ENCODE measurements around the gene STRIT1.

Gene STRIT1

GRCh38 chr3:155254445-155254844 lies 39.0 kb downstream of the STRIT1 start:
- H3K9me3 ChIP-seq (ENCODE audit: insufficient read depth, low read length, severe bottlenecking), result no peaks in the 10 kb centered on the region
- H2AFZ ChIP-seq (ENCODE audit: low read depth, low read length), result no peak overlapping the region
- H3K36me3 ChIP-seq (ENCODE audit: insufficient read depth, low read length), result no peaks in the 10 kb centered on the region
- no peaks in the 10 kb centered on the region for H4K20me1 ChIP-seq (ENCODE audit: insufficient read depth, low read length)
- no peaks in the 10 kb centered on the region for H3K4me1 ChIP-seq (ENCODE audit: insufficient read depth, low read length)
- H3K4me3 ChIP-seq (ENCODE audit: low read depth in 1 of 2, low read length in 2 of 2), result no peak overlapping the region
- DNase-seq (no peak), ATAC-seq (ENCODE audit: insufficient read depth, low read depth) (no peak)
- no peak overlapping the region for H3K4me2 ChIP-seq (ENCODE audit: insufficient read depth, low read length)
- TF ChIP-seq CTCF (IDR thresholded peaks at IDR 0.05; ENCODE audit: borderline replicate concordance, extremely low read depth, low read length, poor library complexity, severe bottlenecking), result no peak
- H3K27me3 ChIP-seq (ENCODE audit: insufficient read depth, low read length, poor library complexity), result no peaks in the 10 kb centered on the region
- H3K79me2 ChIP-seq (ENCODE audit: insufficient read depth, low read length), result no peaks in the 10 kb centered on the region
- H3K27ac ChIP-seq (ENCODE audit: low read length), result no peak overlapping the region
- no peak overlapping the region for H3K9ac ChIP-seq (ENCODE audit: low read depth, low read length)

- DNase-seq (no peak), ATAC-seq (ENCODE audit: insufficient read depth, low read depth) (no peak)
- no peak for TF ChIP-seq CTCF (IDR thresholded peaks at IDR 0.05; ENCODE audit: borderline replicate concordance, extremely low read depth, low read length, poor library complexity, severe bottlenecking)
- no peak for TF ChIP-seq EZH2 (IDR thresholded peaks at IDR 0.05; ENCODE audit: borderline replicate concordance, low read depth, low read length, severe bottlenecking)
- Histone ChIP-seq H3K27ac (ENCODE audit: low read length) (no peak overlapping the region), H3K4me1 (ENCODE audit: insufficient read depth, low read length) (no peaks in the 10 kb centered on the region), H3K36me3 (ENCODE audit: insufficient read depth, low read length) (no peaks in the 10 kb centered on the region), H3K27me3 (ENCODE audit: insufficient read depth, low read length, poor library complexity) (no peaks in the 10 kb centered on the region), H2AFZ (ENCODE audit: low read depth, low read length) (no peak overlapping the region), H3K79me2 (ENCODE audit: insufficient read depth, low read length) (no peaks in the 10 kb centered on the region), H3K9me3 (ENCODE audit: insufficient read depth, low read length, severe bottlenecking) (peaks cover 2% of the 10 kb centered on the region), H3K4me3 (ENCODE audit: low read depth in 1 of 2, low read length in 2 of 2) (no peak overlapping the region), H4K20me1 (ENCODE audit: insufficient read depth, low read length) (no peaks in the 10 kb centered on the region), H3K9ac (ENCODE audit: low read depth, low read length) (no peak overlapping the region), H3K4me2 (ENCODE audit: insufficient read depth, low read length) (no peak overlapping the region)
Measured at GRCh38 chr3:155252535-155252934, 40.9 kb downstream of the STRIT1 start.

GRCh38 chr3:155252021-155252420 lies 41.5 kb downstream of the STRIT1 start:
- TF ChIP-seq EZH2 (IDR thresholded peaks at IDR 0.05; ENCODE audit: borderline replicate concordance, low read depth, low read length, severe bottlenecking) (no peak), CTCF (IDR thresholded peaks at IDR 0.05; ENCODE audit: borderline replicate concordance, extremely low read depth, low read length, poor library complexity, severe bottlenecking) (no peak)
- Histone ChIP-seq H3K4me1 (ENCODE audit: insufficient read depth, low read length) (no peaks in the 10 kb centered on the region), H3K27ac (ENCODE audit: low read length) (no peak overlapping the region), H3K9me3 (ENCODE audit: insufficient read depth, low read length, severe bottlenecking) (peaks cover 2% of the 10 kb centered on the region), H3K79me2 (ENCODE audit: insufficient read depth, low read length) (no peaks in the 10 kb centered on the region), H3K27me3 (ENCODE audit: insufficient read depth, low read length, poor library complexity) (no peaks in the 10 kb centered on the region), H4K20me1 (ENCODE audit: insufficient read depth, low read length) (no peaks in the 10 kb centered on the region), H3K4me3 (ENCODE audit: low read depth in 1 of 2, low read length in 2 of 2) (no peak overlapping the region), H2AFZ (ENCODE audit: low read depth, low read length) (no peak overlapping the region), H3K4me2 (ENCODE audit: insufficient read depth, low read length) (no peak overlapping the region), H3K36me3 (ENCODE audit: insufficient read depth, low read length) (no peaks in the 10 kb centered on the region), H3K9ac (ENCODE audit: low read depth, low read length) (no peak overlapping the region)
- ATAC-seq (ENCODE audit: insufficient read depth, low read depth) (no peak), DNase-seq (no peak)
